ENCODE measurements around the gene PPP4C.

The PPP4C gene

GRCh38 chr16:30054959-30055553, 20.7 kb upstream of the PPP4C start:
- DNase-seq: peak in 1 of 56 donors; percentile 12

- DNase-seq: no peak
Measured at GRCh38 chr16:30060346-30060745, 15.4 kb upstream of the PPP4C start.

GRCh38 chr16:30060836-30061554, 14.8 kb upstream of the PPP4C start:
- DNase-seq: peak in 1 of 56 donors; percentile 3

- DNase-seq: peak in 3 of 56 donors; percentile 44 to 58 (median 45)
Measured at GRCh38 chr16:30063278-30063892, 12.4 kb upstream of the PPP4C start.

GRCh38 chr16:30063893-30064728, 11.7 kb upstream of the PPP4C start:
- peak in 54 of 56 donors; percentile 14 to 85 (median 74) for DNase-seq

- DNase-seq: peak in 7 of 56 donors; percentile 49 to 85 (median 61)
Measured at GRCh38 chr16:30064729-30065101, 11.1 kb upstream of the PPP4C start.

- peak; percentile 78 to 100 (median 97) for DNase-seq
Measured at GRCh38 chr16:30065102-30065942, 10.5 kb upstream of the PPP4C start, which contains the start of gene ALDOA. TSS of gene ALDOA (plus strand) at chr16:30065760. CDS start at chr16:30066898, 1,138 bp downstream.

- peak in 6 of 56 donors; percentile 40 to 85 (median 52) for DNase-seq
Measured at GRCh38 chr16:30065943-30066760, 9.6 kb upstream of the PPP4C start.

- DNase-seq: peak in 20 of 56 donors; percentile 5 to 51 (median 18)
Measured at GRCh38 chr16:30066761-30067583, 8.8 kb upstream of the PPP4C start.

GRCh38 chr16:30067584-30067916, 8.2 kb upstream of the PPP4C start:
- no peak for DNase-seq

GRCh38 chr16:30068333-30068732, 7.5 kb upstream of the PPP4C start:
- no peak for DNase-seq

- peak in 4 of 56 donors; percentile 6 to 19 (median 13) for DNase-seq
Measured at GRCh38 chr16:30068750-30069610, 6.8 kb upstream of the PPP4C start.

GRCh38 chr16:30069611-30070462, 6.0 kb upstream of the PPP4C start:
- peak in 19 of 56 donors; percentile 13 to 59 (median 28) for DNase-seq

- no peak for DNase-seq
Measured at GRCh38 chr16:30070490-30070889, 5.3 kb upstream of the PPP4C start.

- DNase-seq: peak in 1 of 56 donors; percentile 33
Measured at GRCh38 chr16:30076276-30076791, 540 bp downstream of the PPP4C start.

- no peak for DNase-seq
Measured at GRCh38 chr16:30077656-30078055, 1.9 kb downstream of the PPP4C start.

All from nucleus accumbens (tissue), 56 donors.